GM19395 (cell line): ENCODE results near the gene CKS1B.

Experiments
- ATAC-seq: cut with Tn5 transposase; IDR thresholded peaks from one replicate; pipeline ENCODE4 v1.9.1; 2021; ENCODE audit warnings: mild to moderate bottlenecking, moderate library complexity; ENCODE audit not compliant: unreplicated experiment

The CKS1B gene

GRCh38 chr1:154945962-154946850 lies 28.3 kb upstream of the CKS1B start:
- no peak for ATAC-seq

GRCh38 chr1:154948079-154948478 lies 26.4 kb upstream of the CKS1B start:
- no peak for ATAC-seq

- no peak for ATAC-seq
Observed at GRCh38 chr1:154951901-154952657, 22.4 kb upstream of the CKS1B start.

DNA sequence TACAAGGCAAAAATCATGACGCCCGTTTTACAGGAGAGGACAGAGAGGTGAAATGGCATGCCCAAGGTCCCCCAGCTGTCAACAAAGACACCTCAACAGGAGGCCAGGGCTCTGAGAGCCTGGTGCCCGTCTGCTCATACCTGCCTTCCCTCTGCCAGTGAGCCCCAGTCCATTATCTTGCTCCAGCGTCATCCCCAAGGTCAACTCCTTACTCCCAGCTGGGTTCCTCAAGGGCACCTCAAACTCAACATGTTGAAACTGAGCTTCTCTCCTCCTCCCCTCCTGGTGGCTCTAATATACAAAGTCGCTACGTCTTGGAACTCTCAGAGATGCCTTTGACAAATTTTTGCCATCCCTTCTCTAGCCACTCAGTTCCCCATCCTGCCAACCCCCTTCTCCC lies 21.8 kb upstream of the CKS1B start:
- no peak for ATAC-seq

GRCh38 chr1:154953611-154954038 lies 20.9 kb upstream of the CKS1B start:
- ATAC-seq: no peak

DNA sequence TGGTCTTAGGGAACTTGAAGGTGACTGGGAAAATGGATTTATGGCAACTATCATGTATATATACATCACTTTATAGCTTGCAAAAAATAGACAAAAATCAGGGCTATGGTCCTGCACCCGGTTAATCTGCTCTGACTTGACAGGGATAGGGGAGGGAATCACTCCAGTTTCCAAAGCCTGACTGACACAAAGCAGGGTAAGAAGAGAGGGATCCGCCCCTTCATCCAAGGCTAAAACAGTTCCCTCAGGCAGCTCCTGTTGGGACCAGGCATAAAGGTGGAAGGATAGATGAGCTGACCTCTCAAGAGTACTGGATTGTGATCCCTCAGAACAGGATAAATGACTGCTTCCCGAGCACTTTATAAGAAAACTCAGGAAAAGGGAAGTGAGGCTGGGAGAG lies 19.9 kb upstream of the CKS1B start:
- ATAC-seq: no peak

- peak; percentile 56 for ATAC-seq
Observed at GRCh38 chr1:154955039-154955717, 19.3 kb upstream of the CKS1B start.

DNA sequence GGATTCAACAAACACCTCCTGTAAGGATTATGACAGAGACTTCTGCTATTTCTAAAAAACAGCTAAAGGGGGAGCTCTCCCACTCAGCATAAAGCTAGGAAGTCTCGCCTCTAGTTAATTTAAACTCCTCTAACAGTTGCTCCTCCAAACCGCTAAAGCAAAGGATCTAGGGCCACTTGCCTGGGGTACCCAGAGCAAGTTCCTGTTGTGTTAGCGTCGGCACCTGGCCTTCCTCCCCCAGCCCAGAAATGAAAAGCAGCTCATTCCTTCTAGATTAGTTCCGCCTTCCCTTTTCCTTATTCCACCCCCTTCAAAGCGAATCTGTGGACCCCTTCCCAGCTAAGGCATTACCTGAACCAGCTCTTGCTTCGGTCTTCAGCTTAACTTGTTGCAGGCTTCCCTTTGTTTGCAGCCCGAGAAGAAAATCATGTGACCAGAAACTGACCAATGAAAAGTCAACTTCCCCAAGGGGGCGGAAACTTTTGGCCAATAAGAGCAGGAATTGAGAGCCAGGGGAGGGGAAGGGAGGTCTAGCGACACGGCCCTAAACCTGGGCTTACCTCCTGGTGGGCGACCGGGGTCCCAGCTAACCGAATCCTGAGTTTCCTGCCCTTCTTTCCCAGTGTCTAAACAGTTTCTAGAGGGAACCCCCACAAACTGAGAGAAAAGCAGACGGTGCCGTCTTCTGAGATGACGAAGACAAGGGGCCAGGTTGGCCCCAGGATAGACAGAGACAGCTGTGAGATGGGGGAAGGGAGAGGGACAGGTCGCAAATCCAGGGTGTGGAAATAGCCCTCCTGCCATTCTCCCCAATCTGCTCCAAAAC lies 18.6 kb upstream of the CKS1B start, which contains the start of gene PBXIP1:
Gene PBXIP1 (minus strand): TSS at position 382 of the 826 bp plus-strand sequence. CDS start 2,378 bp downstream, outside the sequence.
- peak; percentile 69 for ATAC-seq

- ATAC-seq: no peak
Observed at GRCh38 chr1:154956544-154956941, 17.9 kb upstream of the CKS1B start.

GRCh38 chr1:154957091-154957657 lies 17.3 kb upstream of the CKS1B start:
- ATAC-seq: no peak

GRCh38 chr1:154958036-154958435 lies 16.4 kb upstream of the CKS1B start:
- ATAC-seq: no peak

GRCh38 chr1:154958681-154959425 lies 15.6 kb upstream of the CKS1B start:
- no peak for ATAC-seq

DNA sequence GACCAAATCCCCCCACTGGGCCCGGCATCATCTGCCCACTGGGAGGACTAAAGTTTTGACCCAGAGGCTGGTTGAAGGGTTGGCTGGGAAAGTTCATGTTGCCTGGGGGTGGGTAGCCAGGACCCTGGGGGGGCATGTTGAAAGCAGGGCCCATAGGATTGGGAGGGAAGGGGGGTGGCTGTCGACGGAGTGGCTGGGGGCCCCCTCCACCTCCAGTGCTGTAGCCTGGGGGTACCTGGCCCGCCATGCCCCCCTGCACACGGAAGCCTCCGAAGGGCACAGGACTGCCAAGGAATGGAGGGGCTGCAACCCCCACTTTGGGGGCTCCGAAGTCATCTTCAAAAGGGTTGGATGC lies 15.1 kb upstream of the CKS1B start:
- no peak for ATAC-seq

DNA sequence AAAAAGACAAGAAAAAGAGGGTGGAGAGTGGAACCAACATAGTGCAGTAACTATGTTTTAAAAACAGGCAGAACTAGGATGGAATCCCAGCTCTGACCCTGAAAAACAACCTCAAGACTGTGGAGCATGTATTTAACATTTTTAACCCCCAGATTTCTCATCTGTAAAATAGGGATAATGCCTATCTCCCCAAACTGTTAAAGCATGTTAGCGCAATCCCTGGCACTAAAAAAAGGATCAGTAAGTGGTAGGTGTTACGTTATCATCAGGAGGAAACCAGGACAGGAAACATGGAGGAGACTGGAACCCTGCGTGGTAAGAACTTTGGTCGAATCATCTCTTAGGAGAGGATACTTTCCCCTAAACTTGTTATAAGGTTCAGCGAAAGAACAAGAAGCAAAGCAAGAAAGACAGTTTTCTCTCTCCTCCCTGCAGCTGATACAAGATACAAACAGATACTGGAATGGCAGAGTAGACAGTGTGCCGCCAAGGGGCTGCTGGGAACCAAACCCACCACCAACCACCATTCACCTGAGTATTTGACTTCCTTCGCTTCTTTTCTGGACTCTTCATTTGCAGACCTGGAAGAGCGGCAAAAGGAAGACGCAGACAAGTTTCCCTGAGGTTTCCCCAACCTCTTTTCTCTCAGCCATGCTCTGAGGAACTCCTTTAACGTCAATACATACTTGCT lies 13.9 kb upstream of the CKS1B start:
- no peak for ATAC-seq

DNA sequence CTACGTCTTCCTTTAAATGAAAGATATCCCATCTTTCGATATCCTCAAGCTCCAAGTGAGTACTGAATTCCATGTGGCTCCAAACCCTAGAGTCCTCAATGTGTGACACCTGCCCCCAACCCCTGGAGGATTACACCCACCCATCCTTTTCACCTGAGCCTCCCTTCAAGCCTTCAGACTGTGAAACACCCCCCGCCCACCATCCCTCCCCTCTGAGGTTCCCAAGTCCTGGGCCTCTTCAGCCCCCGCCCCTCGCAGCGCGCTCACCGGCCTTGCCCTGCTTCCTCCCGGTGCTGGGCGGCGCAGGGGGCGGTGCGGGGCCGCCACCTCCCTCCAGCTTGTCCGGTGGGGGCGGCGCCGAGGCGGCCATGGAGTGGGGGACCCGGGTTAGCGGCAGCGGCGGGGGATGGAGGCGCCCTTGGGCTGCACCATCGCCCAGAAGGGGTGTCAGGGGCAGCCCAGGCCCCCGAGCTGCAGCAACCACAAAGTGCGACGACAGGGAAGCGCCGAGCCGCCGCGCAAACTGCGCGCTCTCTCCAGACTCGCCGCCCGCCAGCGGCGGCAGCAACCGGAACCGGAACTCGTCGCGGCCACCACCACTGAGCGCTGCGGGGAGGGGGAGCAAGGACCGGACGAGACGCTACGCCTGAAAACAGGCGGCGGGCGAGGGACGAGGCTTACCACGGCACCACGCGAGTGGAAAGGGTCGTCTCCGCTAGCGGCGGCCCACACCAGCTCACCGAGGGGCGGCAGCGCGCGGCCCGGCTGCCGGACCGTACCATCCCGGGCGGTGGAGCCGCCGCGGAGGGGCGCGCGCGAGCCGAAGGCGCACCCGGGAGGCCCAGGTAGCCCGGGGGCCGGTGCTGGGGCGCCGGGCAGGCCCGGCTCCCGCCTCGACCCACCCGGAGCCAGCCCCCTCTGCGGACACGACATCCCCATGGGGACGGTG lies 13.0 kb upstream of the CKS1B start, which contains the start of gene PYGO2:
Gene PYGO2 (minus strand): TSS at position 576 of the 949 bp plus-strand sequence. CDS start 206 bp downstream, at position 370.
- ATAC-seq: peak; percentile 69

- ATAC-seq: peak; percentile 7
Observed at GRCh38 chr1:154962156-154962749, 12.2 kb upstream of the CKS1B start.

DNA sequence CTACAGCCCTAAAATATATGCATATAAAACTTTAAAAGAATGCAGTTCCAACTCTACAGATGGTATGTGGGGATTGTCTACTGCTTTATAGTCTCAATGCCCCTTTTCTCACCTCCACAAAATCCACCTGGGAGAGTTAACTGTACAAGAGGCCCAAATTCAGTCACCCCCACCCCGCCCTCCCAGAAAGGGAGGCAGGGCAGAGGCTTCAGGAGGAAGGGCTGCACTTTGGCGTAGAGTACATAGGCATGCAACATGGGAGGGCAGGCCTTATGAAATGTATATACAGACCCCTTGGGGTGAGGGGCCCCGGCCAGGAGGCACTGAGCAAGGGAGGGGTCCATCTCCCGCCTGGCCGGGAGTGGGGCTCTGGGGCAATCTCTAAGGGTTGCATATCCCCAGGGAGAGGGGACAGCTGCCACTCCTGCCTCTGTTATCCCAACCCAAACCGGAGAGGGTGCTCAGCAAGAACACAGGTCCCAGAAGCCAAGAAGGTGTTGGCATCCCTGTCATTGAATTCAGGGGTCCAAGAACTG lies 11.6 kb upstream of the CKS1B start:
- no peak for ATAC-seq
